GM18508 (cell line): ENCODE data around the gene UCHL3.
"Not testable (repeated sequence)": the region's sequence is repeated elsewhere in the genome, so short reads cannot be mapped to it uniquely, and the experiment has no call there.

Source experiments
- ATAC-seq: cut with Tn5 transposase; IDR thresholded peaks from one replicate; pipeline ENCODE4 v1.9.1; 2021; ENCODE audit warnings: moderate number of reproducible peaks; ENCODE audit not compliant: insufficient read depth, unreplicated experiment

The UCHL3 gene

DNA sequence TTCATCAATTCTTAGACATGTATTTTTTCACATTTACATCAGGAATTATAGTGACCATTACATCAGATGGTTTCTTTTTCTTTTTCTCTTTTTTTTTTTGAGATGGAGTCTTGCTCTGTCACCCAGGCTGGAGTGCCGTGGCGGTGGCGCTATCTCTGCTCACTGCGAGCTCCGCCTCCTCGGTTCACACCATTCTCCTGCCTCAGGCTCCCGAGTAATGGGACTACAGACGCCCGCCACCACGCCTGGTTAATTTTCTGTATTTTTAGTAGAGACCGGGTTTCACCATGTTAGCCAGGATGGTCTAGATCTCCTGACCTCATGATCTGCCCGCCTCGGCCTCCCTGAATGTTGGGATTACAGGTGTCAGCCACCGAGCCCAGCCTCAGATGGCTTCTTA lies 4.2 kb upstream of the UCHL3 start:
- ATAC-seq, result not testable (repeated sequence)

GRCh38 chr13:75547917-75548316 lies 1.7 kb upstream of the UCHL3 start:
- no peak for ATAC-seq

- no peak for ATAC-seq
These were observed 572 bp downstream of the UCHL3 start for GRCh38 chr13:75550159-75550567.

GRCh38 chr13:75554464-75554863 lies 4.9 kb downstream of the UCHL3 start:
- no peak for ATAC-seq

GRCh38 chr13:75554981-75555380 lies 5.4 kb downstream of the UCHL3 start:
- no peak for ATAC-seq

DNA sequence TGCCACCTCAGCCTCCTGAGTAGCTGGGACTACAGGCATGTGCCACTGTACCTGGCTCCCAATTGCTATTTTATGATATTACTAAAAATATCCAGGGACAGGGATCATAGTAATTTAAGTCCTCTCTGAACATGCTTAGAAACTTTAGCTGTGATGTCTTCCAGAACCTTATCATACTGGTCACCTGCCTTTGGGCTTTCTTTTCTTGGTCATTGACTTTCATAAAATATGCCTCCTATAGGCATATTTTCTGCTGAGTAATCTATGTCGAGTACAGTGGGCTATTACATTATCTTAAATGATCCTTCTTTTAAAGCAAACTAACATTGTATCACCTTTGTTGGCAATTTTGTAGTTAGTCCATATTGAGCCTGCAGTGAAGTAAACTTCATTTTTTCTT lies 6.2 kb downstream of the UCHL3 start:
- ATAC-seq, result no peak

DNA sequence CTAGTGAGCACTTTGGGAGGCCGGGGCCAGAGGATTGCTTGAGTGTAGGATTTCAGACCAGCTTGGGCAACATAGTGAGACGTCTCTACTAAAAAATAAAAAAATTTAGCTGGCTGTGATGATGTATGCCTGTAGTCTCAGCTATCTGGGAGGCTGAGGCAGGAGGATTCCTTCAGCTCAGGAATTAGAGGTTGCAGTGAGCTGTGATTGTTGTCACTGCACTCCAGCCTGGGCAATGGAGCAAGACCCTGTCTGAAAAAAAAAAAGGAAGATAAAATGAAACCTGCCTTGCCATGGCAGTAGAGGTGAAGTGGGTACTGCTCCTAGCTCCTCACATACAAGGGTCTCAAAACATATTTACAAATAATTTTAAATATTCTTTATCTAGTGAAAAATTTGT lies 7.4 kb downstream of the UCHL3 start:
- ATAC-seq, result no peak

DNA sequence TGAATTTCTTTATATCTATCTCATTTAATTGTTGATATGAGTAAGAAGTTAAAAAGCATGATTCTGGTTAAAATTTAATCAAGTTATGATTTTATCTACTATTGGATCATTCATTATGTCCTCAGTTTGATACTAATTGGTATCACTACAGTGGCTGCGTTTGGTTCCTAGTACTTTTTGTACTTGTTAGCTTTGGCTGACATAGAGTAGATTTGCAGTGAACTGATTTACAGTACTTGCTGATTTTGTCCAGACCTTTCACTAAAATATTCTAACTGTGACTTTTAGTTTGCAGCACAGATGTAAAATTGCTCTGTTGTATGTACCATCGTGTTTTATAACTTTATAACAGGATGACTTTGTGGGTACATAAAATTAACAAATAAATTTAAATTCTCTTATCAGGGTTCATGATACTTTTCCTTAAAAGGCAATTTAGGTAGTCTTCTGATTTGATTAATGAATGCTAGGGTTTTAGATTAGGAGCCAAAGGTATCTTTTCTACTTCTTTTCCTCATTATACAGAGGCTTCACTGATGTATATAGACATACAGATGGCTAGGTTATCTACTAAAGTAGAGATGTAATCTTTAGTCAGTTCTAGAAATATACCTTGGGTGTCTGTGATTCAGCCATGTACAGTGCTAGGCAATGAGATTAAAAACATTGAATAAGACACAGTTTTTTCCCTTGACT lies 8.7 kb downstream of the UCHL3 start:
- ATAC-seq, result no peak

- ATAC-seq, result no peak
These were observed 17.1 kb downstream of the UCHL3 start for GRCh38 chr13:75566658-75567057.

DNA sequence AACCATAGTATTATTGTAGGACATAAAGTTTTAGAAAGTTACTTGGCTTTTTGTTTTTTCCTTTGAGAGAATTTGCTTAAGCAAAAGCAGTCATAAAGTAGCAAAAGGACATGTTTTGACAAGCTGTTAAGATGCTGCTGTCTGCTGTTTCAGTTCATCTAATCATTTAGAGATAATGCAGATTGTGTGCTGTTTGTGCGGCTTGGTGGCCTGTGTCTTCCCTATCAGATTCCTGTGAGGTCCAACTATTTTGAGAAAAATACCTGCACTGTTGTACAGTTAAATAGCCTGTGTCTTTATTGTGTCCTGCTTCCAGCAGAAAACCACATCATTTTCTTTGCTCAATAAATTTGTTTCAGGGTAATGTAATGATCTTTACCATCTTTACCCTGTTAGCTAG lies 20.0 kb downstream of the UCHL3 start:
- no peak for ATAC-seq

GRCh38 chr13:75579529-75579928 lies 29.9 kb downstream of the UCHL3 start:
- no peak for ATAC-seq

GRCh38 chr13:75581874-75582640 lies 32.5 kb downstream of the UCHL3 start:
- no peak for ATAC-seq

DNA sequence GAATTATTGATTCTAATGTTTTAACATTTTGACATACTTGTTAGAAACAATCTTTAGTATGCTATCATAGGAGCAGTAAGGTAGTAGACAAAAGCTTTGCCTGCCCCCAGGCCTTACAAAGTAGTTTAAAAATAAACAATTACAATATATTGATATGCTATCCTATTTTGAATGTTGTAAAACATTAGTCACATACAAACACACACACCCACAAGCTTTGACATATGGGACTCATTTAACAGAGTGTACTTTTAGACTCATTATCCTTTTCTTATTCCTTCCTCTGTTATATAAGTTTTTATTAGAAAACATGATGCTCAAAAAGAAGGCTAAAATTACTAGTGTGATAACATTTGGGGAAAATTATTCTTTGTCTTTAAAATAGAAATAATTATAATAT lies 33.5 kb downstream of the UCHL3 start:
- no peak for ATAC-seq

DNA sequence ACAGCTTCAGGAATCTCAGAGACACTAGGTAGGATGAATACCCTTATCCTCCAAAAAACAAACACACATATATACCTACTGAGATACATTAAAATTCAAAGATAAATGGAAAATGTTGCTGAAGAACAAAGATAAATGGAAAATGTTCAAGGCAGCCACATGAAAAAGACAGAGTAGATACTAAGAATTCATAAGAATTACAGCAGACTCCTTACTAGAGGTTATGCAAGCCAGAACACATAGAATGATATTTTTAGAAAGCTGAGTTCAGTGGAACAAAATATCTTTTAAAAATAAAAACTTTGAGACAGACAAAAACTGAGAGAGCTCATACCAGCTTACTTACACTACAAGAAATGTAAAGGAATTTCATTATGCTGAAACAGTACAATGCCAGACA lies 35.6 kb downstream of the UCHL3 start:
- no peak for ATAC-seq

- ATAC-seq, result no peak
These were observed 38.1 kb downstream of the UCHL3 start for GRCh38 chr13:75587679-75588078.

DNA sequence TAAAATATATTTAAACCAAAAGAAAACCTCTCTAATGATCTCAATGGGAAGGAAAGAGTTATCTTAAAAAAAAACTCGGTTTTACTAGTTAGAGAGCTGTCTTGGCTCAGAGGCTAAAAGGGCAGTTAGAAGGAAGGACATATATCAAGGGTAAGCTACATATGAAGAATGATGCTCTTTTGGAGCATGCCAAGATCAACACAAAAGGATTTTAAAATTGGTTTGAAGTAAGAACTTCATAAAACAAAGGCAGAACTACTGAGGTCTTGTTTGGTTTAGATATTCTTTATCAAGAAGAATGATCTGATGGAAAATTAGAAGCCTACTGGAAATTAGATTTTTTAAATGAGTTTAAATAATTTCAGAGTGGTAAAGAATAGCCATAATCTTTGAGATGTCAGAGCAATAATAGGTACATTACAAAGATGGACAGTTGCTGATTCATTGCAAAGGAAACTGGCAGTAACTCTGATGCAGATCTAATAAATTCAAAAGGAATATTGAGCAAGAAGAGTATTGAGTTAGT lies 47.1 kb downstream of the UCHL3 start:
- ATAC-seq, result no peak

DNA sequence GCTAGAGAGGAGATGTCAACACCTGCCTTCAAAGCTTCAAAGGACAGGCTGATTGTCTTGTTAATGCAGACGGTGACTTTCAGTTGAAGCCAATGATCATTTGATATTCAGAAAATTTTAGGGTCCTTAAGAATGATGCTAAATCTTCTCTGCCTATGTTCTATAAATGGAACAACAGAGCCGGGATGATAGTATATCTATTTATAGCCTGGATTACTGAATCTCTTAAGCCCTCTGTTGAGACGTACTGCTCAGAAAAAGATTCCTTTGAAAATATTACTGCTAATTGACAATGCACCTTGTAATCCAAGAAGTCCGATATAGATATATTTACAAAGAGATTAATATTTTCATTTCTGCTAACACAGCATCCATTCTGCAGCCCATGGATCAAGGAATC lies 50.8 kb downstream of the UCHL3 start:
- no peak for ATAC-seq

DNA sequence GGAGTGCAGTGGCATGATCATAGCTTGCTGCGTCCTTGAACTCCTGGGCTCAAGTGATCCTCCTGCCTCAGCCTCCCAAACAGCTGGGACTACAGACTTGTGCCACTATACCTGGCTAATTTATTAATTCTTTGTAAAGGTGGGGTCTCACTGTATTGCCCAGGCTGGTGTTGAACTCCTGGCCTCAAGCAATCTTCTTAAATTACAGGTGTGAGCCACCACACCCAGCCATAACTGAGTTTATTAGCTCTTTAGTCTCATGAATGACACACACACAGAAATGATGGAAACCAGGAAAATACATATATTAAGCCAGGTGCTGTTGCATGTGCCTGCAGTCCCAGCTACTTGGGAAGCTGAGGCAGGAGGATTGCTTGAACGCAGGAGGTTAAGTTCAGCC lies 53.4 kb downstream of the UCHL3 start:
- no peak for ATAC-seq

GRCh38 chr13:75607447-75607846 lies 57.9 kb downstream of the UCHL3 start:
- no peak for ATAC-seq

GRCh38 chr13:75610466-75610865 lies 60.9 kb downstream of the UCHL3 start:
- no peak for ATAC-seq

- ATAC-seq, result no peak
These were observed 62.8 kb downstream of the UCHL3 start for GRCh38 chr13:75612354-75612753.

GRCh38 chr13:75617230-75617629 lies 67.6 kb downstream of the UCHL3 start:
- no peak for ATAC-seq
